Heart left ventricle (tissue), 16 donors: ENCODE measurements around the gene SERPINA1. TPM values are rescaled to one million over a fixed set of nuclear protein-coding genes. Genes with fewer than 3 reads are reported as not detected.
"Not testable (repeated sequence)": the region's sequence is repeated elsewhere in the genome, so short reads cannot be mapped to it uniquely, and the experiment has no call there.

Experiments
- ATAC-seq, 4 donors: fragments of 200-7000 bp; cut with Tn5 transposase; one replicate each; pipeline ENCODE4 v1.9.1; 2020 to 2022; ENCODE audit warnings: moderate library complexity in 4 of 4, mild to moderate bottlenecking in 3 of 4, moderate number of reproducible peaks in 1 of 4
- DNase-seq, 5 donors: peaks; one replicate each; pipeline ENCODE4 v3.0.0-alpha.2; 2020
- H3K27ac ChIP-seq, 12 donors: fragments of 200-600 bp; sonication (generic) in 4 of 12; one replicate each; pipeline versions ENCODE4 v1.5.0 to v1.8.0; 2016 to 2022; ENCODE audit warnings: mild to moderate bottlenecking in 2 of 12
- H3K27me3 ChIP-seq, 9 donors: fragments of 200-600 bp; sonication (generic) in 2 of 9; one replicate each; pipeline versions ENCODE4 v1.5.1 to v1.8.0; 2016 to 2022; ENCODE audit warnings: mild to moderate bottlenecking in 3 of 9
- H3K36me3 ChIP-seq, 9 donors: fragments of 200-600 bp; sonication (generic) in 2 of 9; one replicate each; pipeline versions ENCODE4 v1.5.0 to v1.8.0; 2018 to 2022; ENCODE audit warnings: mild to moderate bottlenecking in 2 of 9
- H3K4me1 ChIP-seq, 12 donors: fragments of 200-600 bp; sonication (generic) in 4 of 12; one replicate each; pipeline versions ENCODE4 v1.5.0 to v1.8.0; 2016 to 2022; ENCODE audit warnings: mild to moderate bottlenecking in 3 of 12
- H3K4me3 ChIP-seq, 12 donors: fragments of 200-600 bp; sonication (generic) in 4 of 12; one replicate each; pipeline versions ENCODE4 v1.5.0 to v1.8.0; 2017 to 2022; ENCODE audit warnings: mild to moderate bottlenecking in 9 of 12, moderate library complexity in 4 of 12
- H3K9me3 ChIP-seq, 12 donors: fragments of 200-600 bp; sonication (generic) in 4 of 12; one replicate each; pipeline versions ENCODE4 v1.5.0 to v1.8.0; 2016 to 2022; ENCODE audit warnings: mild to moderate bottlenecking in 1 of 12
- CTCF ChIP-seq, 12 donors: fragments of 200-600 bp; sonication (generic) in 4 of 12; IDR thresholded peaks; one replicate each; pipeline versions ENCODE4 v1.5.0 to v1.8.0; 2018 to 2022; ENCODE audit warnings: antibody characterized with exemption in 12 of 12, mild to moderate bottlenecking in 5 of 12
- POLR2A ChIP-seq, 2 donors: fragments of 450-650 bp; IDR thresholded peaks; one replicate each; pipeline ENCODE4 v1.6.1; 2017; ENCODE audit warnings: antibody characterized with exemption in 2 of 2, mild to moderate bottlenecking in 2 of 2, moderate library complexity in 2 of 2
- WGBS, 4 donors: extraction: QIAGEN DNeasy Blood & Tissue Kit in 2 of 4; methylation state at CpG; one replicate each; pipeline versions ENCODE4 v1.1.5 to v1.1.7; 2013 to 2018; 5-methylcytosine and 5-hydroxymethylcytosine counted together
- intact Hi-C, 10 donors: fragments of 100-400 bp; cut with DNase I; formaldehyde crosslinking; loops; one replicate each; pipeline versions ENCODE4 v1.11.1 to v1.14.2; 2022
- polyA plus RNA-seq, 2 donors: library from polyadenylated mRNA; stranded (reverse); fragments of 200-250 nt; gene quantifications; one replicate each; pipeline ENCODE4 v1.2.3, GENCODE V29; 2013
- total RNA-seq, 9 donors: library from RNA; depleted of rRNA in 2 of 9; stranded (reverse); fragments of >200 nt in 2 of 9; fragmentation: NEBNext Ultra II Directional in 3 of 9; extraction: Animal tissue kit (Norgen Biotek cat#: 25700) in 3 of 9; gene quantifications; one replicate each; pipeline versions ENCODE4 v1.1.0 to v1.2.4, GENCODE V29; 2016 to 2023
- donor health status: ischemic (EF 13 %, LVEDD 7.1; RV severe dilation, severe dysfunction).
- donor health status: healthy with polysubstance abuse.
- donor health status: DM: no; HTN: yes; CAD: no.
- donor health status: DM: no; HTN: no; CAD: no.
- donor health status: ischemic (EF 25% LVEDD 6.9; RV normal size, moderate dysfunction).
- donor health status: ischemic (EF 25% LVEDD 5.7; RV mildly dilated, moderate dysfunction).
- donor health status: healthy.
- donor health status: DM: yes; HTN: yes; CAD: no.
- donor health status: ischemic (EF 35%, LVEDD 5.7; RV mildly dilated, moderate dysfunction).
- donor health status: nonischemic (EF 11% LVEDD 7.7; RV severe dilation, severe dysfunction).
- donor health status: DM: yes; HTN: yes; CAD: no.
- donor health status: PGD.
- donor health status: ischemic (EF 29% LVEDD 5.4; RV normal size, mild dysfunction).
- donor health status: nonischemic (EF 23%, LVEDD 6.1; RV moderate dilation, normal function).

Gene SERPINA1
- total and polyA plus RNA-seq, 11 donors, result 0.99 to 53.4 (median 4.4) TPM

DNA sequence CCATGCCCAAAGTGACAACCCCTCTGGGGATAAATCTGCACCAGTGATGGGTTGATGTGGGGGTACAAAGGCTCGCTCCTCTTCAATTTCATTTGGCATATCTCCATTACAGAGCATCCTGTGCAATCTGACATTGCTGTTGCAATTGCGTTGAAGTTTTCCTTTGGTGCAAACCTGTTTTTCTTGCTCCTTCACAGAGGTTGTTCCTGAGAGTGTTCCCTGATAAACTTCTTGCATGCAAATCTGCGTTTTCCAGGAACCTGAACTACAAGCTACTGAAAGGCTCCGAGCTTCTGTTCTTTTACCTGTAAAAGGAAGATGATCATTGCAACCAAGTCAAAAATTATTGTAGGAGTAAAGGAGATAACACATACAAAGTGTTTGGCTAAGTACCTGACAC, 38.1 kb upstream of the SERPINA1 start:
- intact Hi-C loops, result loop anchor here in 1 of 10 donors (5.0 kb wide), 1 partner anchor 61 kb away; no protein-coding TSS in a partner anchor
- no peak overlapping the region for H3K27ac ChIP-seq
- no peak for TF ChIP-seq POLR2A (IDR thresholded peaks at IDR 0.05)
- TF ChIP-seq CTCF (IDR thresholded peaks at IDR 0.05), result no peak
- no peaks in the 10 kb centered on the region for H3K4me1 ChIP-seq
- H3K36me3 ChIP-seq, result no peaks in the 10 kb centered on the region
- no peak overlapping the region for H3K4me3 ChIP-seq
- ATAC-seq (no peak), DNase-seq (no peak)
- H3K9me3 ChIP-seq, result peaks cover 0 to 6% (median 0%) of the 10 kb centered on the region in 12 donors
- H3K27me3 ChIP-seq, result peaks cover 0 to 46% (median 13%) of the 10 kb centered on the region in 9 donors
- WGBS, 4 donors, result 73 to 79% (median 77%) methylated on average over 4 of the region's 4 CpGs

GRCh38 chr14:94424371-94424770, 36.0 kb upstream of the SERPINA1 start:
- ATAC-seq, result no peak
- intact Hi-C loops, result loop anchor here in 1 of 10 donors (5.0 kb wide), 1 partner anchor 63 kb away; no protein-coding TSS in a partner anchor
- peaks cover 0 to 54% (median 16%) of the 10 kb centered on the region in 9 donors for H3K27me3 ChIP-seq

GRCh38 chr14:94423453-94424056, 35.2 kb upstream of the SERPINA1 start:
- Histone ChIP-seq H3K27ac (no peak overlapping the region), H3K9me3 (no peaks in the 10 kb centered on the region), H3K27me3 (peaks cover 0 to 54% (median 11%) of the 10 kb centered on the region in 9 donors), H3K4me3 (no peak overlapping the region), H3K4me1 (no peaks in the 10 kb centered on the region), H3K36me3 (no peaks in the 10 kb centered on the region)
- peak in 1 of 4 donors; percentile 48 for ATAC-seq
- intact Hi-C loops, result loop anchor here in 1 of 10 donors (5.0 kb wide), 1 partner anchor 64 kb away; no protein-coding TSS in a partner anchor
- peak; percentile 27 to 75 (median 49) for DNase-seq
- WGBS, 4 donors, result 10 to 14% (median 10%) methylated on average over 13 of the region's 13 CpGs
- peak in 11 of 12 donors; percentile 35 to 63 (median 49) for TF ChIP-seq CTCF (IDR thresholded peaks at IDR 0.05)
- TF ChIP-seq POLR2A (IDR thresholded peaks at IDR 0.05), result no peak

More at GRCh38 chr14:94424371-94424770, 36.0 kb upstream of the SERPINA1 start:
- Histone ChIP-seq H3K4me3 (no peak overlapping the region), H3K4me1 (no peaks in the 10 kb centered on the region), H3K9me3 (no peaks in the 10 kb centered on the region), H3K36me3 (no peaks in the 10 kb centered on the region), H3K27ac (no peak overlapping the region)
- no peak for DNase-seq
- WGBS, 4 donors, result 41 to 54% (median 46%) methylated on average over 3 of the region's 3 CpGs
- TF ChIP-seq CTCF (IDR thresholded peaks at IDR 0.05), result no peak

DNA sequence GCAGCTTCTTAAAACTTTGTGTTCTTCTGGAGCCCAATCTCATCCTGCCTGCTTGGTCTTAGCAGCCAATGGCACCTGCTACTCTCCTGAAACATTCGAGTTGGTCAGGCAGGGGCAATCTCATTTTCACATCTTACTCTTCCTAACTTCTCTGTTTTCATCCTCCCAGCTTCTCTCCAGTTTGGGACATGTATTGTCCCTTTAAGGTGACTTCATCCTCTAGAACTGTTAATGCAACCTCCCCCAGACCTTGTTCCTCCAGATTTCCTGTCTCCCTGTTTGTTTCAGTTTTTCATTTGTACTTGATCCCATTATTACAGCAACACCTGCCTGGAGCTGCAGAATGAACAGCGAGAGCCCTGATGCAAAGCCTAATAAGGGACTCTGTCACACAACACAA, 32.9 kb upstream of the SERPINA1 start:
- DNase-seq (no peak), ATAC-seq (no peak)
- H3K9me3 ChIP-seq, result no peaks in the 10 kb centered on the region
- no peaks in the 10 kb centered on the region for H3K36me3 ChIP-seq
- WGBS, 4 donors, result 59 to 61% (median 60%) methylated on average over 2 of the region's 2 CpGs
- peaks cover 0 to 46% (median 11%) of the 10 kb centered on the region in 9 donors for H3K27me3 ChIP-seq
- no peak overlapping the region for H3K27ac ChIP-seq
- intact Hi-C loops, result loop anchor here in 1 of 10 donors (5.0 kb wide), 1 partner anchor 66 kb away; no protein-coding TSS in a partner anchor
- TF ChIP-seq CTCF (IDR thresholded peaks at IDR 0.05) (no peak), POLR2A (IDR thresholded peaks at IDR 0.05) (no peak)
- no peak overlapping the region for H3K4me3 ChIP-seq
- no peaks in the 10 kb centered on the region for H3K4me1 ChIP-seq

DNA sequence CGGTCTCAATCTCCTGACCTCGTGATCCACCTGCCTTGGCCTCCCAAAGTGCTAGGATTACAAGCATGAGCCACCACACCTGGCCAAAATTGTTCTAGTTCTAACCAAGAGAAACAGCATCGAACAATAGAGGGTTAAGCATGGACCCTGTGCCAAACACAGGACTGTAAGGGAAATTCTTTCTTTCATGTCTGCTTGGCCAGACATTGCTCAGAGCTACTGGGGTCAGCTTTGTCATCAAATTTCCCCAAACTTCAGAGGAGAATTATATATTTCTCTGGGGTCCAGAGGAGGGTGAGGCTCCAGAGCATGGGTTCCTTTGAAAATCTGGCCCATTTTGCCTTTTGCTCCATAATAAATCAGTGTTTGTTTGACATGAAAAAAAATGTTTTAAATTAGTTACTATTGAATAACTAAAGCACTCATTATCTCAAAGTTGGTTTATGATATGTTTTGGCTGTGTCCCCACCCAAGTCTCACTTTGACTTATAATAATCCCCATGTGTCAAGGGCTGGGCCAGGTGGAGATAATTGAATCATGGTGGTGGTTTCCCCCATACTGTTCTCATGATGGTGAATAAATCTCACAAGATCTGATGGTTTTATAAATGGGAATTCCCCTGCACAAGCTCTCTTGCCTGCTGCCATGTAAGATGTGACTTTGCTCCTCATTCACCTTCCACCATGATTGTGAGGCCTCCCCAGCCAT, 29.2 kb upstream of the SERPINA1 start:
- H3K36me3 ChIP-seq, H3K27ac ChIP-seq, intact Hi-C loops, H3K9me3 ChIP-seq, H3K4me1 ChIP-seq, ATAC-seq, DNase-seq, H3K4me3 ChIP-seq: not testable (repeated sequence)
- WGBS, 4 donors, result 63 to 77% (median 67%) methylated on average over 3 of the region's 3 CpGs
- H3K27me3 ChIP-seq, result peaks cover 0 to 23% (median 5%) of the 10 kb centered on the region in 9 donors
